GM18505 (cell line): Measurements from ENCODE around the gene TRIO.

ENCODE experiments used
- ATAC-seq: cut with Tn5 transposase; IDR thresholded peaks from one replicate; pipeline ENCODE4 v1.9.1; 2021; ENCODE audit not compliant: unreplicated experiment
- POLR2A ChIP-seq: IDR thresholded peaks from 4 replicates; pipeline ENCODE4 v1.6.1; 2011; ENCODE audit warnings: borderline replicate concordance; ENCODE audit not compliant: insufficient read depth, insufficient read length; ENCODE audit errors: extremely low read depth

The TRIO gene

DNA sequence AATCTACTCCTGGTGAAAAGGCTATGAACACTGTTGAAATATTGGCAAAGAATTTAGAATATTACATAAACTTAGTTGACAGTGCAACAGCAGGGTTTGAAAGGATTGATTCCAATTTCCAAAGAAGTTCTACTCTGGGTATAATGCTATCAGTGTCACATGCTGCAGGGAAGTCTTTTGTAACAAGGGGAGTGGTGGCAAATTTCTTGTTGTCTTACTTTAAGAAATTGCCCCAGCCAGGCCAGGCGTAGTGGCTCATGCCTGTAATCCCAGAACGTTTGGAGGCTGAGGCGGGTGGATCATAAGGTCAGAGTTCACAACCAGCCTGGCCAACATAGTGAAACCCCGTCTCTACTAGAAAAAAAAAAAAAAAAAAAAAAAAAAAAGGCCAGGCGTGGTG is 352.2 kb downstream of the TRIO start:
- no peak for ATAC-seq
- TF ChIP-seq POLR2A = no peak

DNA sequence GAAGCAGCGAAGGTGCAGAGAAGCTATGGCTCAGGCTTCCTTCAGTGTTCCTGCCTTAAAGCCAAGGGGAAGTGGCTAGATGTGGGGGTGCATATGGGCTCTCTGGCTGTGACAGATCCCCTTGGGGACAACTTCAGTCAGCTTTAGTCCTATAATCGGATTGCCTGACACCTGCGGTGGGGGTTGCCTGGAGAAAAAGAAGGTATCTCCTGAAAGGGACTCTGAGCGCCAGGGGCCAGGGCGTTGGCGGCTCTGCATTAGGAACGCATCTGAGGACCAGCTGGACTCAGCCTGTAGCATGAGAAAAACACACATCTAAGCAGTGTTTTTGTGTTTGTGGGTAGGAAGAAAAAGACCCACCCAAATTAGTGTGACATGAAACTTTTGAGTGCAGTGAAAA is 354.2 kb downstream of the TRIO start:
- TF ChIP-seq POLR2A = no peak
- no peak for ATAC-seq

DNA sequence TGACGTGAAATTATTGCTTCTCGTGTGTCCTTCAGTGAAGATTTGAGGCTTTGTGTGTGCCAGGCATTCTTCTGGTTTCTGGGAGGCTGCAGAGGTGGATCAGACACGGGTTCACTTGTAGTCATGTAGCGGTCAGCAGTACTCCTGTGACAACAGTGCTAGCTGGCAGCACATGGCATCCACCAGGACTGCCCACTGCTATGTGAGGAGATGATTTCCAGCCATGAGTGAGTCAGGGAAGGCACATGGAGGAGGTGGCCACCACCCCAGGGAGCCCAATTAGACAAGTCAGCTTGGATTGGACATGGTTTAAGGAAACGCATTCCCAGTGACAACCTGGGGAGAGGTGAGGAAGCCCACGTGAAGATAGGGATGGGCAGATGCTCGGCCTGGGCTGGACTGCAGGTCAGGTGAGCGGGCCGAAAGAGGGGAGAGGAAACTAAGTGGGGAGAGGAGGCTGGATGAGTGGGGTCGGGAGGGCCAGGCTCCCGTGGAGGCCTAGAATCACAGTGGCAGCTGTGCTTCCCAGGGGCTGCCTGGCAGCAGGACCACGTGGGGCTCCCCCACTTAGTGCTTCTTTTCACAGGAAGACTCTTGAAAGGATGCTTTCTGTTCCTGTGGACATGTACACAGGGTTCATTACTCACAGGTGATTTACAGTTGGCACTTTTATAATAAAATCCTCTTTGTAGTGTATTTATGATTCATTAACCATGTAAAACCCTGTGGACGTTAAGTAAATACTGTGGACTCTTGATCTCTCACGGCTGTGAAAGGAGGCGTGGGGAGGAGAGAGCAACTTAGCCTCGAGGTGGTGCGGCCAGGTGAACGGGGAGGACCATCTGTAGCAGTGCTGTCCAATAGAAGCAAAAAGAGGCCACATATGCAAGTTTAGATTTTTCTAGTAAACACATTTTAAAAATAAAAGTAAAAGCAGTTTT is 358.5 kb downstream of the TRIO start:
- ATAC-seq = no peak

DNA sequence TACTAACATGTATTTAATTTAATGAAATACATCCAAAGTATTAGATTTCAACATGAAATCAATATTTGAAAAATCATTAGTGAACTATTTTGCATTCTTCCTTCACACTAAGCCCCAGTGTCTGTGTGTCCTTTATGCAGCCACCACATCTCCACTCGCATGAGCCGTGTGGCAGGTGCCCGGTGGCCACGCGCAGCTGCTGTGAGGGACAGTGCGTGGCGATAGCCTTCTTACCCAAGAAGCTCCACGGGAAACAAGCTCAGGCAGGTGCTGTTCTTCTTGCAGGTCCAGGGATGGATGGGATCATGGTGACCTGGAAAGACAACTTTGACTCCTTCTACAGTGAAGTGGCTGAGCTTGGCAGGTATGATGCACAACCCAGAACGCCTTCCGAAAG is 359.1 kb downstream of the TRIO start:
- ATAC-seq = no peak

More for the DNA sequence above, 358.5 kb downstream of the TRIO start:
- no peak for TF ChIP-seq POLR2A

DNA sequence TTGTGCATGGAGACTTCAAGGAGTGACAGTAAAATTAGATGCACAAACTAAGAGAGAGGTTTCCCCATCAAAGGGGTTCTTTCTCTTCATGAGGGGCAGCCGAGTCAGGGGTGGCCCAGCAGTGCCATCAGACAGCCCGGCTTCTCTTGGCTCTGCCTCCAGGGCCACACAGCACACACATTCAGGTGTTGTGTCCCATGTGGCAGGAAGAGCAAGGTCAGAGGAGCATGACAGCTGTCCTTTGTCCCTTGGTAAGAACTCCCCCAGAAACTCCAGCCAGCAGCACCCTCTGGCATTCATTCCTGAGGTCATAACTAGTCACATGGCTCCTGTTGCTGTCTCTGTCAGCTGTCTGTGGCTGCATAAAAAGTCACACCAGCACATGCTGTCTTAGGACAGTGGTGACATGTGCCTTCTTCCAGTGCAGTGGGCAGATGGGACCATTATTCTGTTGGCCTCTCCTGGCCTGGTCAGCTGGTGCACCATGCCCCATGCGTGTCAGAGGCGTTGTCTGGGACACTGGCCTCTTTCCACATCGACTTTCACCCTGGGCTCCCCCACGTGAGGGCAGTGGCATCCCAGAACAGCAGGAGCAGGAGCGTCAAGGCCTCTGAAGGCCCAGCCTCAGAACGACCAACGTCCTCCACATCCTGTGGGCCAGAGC is 360.0 kb downstream of the TRIO start:
- ATAC-seq = no peak
- no peak for TF ChIP-seq POLR2A

More for the DNA sequence above, 359.1 kb downstream of the TRIO start:
- no peak for TF ChIP-seq POLR2A

DNA sequence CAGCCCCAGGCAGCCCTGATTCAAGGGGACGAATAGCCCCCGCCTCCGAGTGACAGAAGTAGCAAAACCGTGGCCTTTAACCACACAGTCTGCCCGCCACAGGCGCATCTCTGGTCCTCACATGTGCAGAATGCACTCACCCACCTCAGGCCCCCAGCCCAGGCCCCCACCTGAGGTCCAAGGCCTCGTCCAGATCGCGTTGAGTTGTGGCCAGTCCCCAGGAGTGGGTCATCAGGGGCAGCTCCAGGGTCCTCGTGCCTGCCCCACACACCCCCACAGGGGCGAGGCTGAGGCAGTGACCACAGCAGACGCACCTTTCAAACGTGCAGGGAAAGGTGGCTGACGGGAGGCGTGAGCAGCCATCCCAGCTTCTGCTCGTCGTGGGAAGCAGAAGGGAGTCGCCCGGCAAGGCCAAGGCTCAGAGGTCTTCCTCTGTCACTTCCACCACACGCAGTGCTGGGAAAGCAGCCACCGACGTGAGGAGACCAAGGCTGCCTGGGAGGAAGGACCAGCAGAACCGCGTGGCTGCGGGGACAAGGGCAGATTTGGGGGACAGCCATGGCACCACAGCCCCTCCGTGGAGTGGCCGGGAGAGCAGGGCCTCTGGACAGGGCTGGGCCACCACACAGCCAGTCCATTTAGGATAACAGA is 360.7 kb downstream of the TRIO start:
- ATAC-seq = no peak
- TF ChIP-seq POLR2A = no peak

DNA sequence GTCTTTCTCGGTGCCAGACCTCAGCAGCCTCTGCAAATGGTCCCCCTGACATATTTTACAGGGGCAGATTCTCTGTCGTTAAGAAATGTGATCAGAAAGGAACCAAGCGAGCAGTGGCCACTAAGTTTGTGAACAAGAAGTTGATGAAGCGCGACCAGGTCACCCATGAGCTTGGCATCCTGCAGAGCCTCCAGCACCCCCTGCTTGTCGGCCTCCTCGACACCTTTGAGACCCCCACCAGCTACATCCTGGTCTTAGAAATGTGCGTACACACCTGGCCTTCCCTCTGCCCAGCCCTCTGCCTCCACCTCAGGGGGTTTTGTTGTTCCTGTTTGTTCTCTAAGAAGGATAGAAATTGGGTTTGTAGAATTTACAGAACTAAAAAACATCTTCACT is 361.2 kb downstream of the TRIO start:
- no peak for TF ChIP-seq POLR2A
- ATAC-seq = no peak

DNA sequence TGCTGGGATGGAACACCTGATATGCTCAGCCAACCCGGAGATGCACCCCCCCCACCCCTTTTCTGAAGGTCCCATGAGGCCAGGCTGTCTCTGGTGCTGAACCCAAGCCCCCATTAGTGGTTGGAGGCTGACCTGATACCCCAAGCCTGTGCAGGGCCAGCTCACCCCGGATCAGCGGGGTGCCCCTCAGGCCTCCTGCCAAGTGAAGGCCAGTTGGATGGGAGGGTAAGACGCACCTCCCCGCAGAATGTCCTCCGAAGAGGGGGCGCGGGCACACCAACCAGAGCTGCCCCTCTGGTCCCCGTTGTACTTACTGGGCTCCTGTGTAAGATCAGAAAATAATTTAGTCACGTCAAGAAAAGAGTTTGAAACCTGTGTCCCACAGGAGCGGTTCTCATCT is 361.7 kb downstream of the TRIO start:
- TF ChIP-seq POLR2A = no peak
- ATAC-seq = no peak

DNA sequence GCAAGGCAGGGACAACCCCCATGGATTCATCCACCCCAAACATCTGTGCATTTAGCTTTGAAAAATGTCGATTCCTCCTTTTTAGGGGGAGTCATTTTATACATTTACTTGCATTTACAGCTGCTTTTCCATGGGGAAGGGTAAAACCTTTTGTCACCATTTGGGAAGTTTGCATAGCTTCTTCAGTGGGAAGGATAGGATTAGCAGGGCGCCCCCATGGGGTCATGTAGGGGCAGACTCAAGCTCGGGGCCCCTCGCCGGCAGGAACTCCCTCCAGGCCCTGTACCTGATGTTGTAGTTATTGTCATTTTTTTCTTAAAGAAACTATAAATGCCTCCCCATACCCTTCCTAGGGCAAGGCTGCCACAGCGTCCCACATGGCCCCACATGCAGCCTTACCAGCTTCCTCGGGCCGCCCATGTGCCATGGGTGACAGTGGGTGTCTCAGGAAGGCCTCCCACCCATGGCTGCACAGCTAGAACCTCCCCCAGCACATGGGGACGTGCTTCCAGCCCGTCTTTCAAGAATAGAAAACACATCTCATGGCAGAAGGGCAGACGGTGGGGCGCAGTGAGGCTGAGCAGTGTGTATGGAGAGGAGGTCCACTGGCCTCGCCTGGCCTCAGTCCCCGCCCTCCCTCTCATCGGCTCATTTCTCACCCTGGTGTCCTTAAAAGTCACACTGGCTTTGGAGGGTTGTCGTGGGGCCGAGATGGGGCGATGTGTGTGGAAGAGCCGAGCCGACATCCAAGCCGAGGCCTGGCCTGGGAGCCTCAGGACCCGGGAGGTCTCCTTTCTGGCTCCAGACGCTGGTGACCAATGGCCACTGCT is 362.4 kb downstream of the TRIO start:
- no peak for TF ChIP-seq POLR2A
- ATAC-seq = no peak

DNA sequence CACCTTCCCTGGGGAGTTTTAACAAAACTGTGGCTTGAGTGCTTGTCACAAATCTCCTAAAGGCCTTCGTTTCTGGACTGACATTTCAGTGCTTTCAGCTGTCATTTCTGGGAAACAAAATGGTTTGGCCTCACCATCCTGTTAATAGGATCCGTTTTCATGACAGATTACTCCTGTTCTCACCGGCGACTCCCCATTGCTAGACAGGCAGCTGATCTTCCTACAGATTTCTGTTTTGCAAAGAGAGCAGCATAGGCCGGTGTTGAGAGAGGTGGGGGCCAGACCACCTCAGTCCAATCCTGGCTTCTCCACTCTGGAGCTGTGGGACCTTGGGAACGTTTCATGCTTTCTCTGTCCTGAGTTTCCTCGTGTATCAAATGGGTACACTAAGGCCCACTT is 363.0 kb downstream of the TRIO start:
- TF ChIP-seq POLR2A = no peak
- no peak for ATAC-seq

DNA sequence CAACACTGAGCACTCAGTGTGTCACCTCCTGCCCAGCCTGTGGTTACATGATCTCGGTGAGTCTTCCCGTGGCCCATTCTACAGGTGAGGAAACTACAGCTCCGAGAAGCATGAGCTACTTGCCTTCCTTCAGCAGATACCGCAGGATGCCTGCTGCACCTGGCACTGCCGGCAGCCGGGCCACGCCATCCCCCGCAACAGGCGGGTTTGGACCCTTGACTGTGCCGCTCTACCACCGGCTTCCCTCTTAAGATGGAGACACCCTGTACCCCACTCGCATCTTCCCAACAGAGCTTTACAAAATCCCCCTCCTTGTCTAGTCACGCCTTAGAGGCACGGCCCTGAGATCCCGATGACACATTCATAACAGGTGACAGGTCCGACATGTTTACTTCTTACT is 363.5 kb downstream of the TRIO start:
- no peak for TF ChIP-seq POLR2A
- ATAC-seq = no peak

DNA sequence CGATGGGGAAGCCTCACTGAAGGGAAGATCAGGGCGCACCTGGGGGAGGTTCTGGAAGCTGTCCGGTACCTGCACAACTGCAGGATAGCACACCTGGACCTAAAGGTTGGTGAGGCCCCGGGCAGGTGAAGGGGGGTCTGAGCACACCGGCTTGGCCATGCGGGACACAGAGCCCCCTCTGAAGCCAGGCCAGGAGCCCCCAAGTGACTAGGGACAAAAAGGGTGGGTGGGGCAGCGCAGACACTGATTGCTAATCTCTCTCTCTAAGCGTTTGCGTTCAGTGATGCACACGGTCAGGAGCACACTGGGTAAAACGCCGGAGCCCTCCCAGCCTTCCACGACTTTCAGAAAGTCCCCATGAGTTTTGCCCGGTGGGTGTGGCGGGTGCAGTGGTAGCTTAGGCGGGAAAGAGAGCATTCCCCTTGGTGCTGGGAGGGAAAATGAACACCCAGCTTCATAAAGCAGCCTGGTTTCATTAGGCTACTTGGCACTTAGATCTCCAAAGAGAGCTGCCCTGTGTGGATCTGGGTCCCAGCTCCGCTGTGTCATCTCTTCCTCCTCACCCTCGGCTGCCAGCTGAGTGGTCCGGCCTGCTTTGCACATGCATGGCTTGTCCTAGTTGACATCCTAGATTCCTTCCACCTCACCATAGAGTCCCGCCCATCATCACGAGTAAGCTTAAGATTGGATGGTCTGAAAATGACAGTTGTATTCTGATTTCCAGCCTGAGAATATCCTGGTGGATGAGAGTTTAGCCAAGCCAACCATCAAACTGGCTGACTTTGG is 364.2 kb downstream of the TRIO start:
- ATAC-seq = no peak
- no peak for TF ChIP-seq POLR2A
